ENCODE data around the gene LHFPL2. TPM values are rescaled to one million over a fixed set of nuclear protein-coding genes. Genes with fewer than 3 reads are reported as not detected.

LHFPL2 gene
- total and polyA plus RNA-seq, 10 donors = 4.8 to 14.6 (median 9.3) TPM

GRCh38 chr5:78587081-78587774, 61.3 kb downstream of the LHFPL2 start:
- intact Hi-C loops (cut with DNase I; ENCODE audit: low total_unique reads) = no loop called here
- Histone ChIP-seq H3K27me3 (replicated peaks in 1 of 7) (no peaks in the 10 kb centered on the region), H3K4me3 (no peak overlapping the region), H3K9me3 (no peaks in the 10 kb centered on the region), H3K36me3 (no peaks in the 10 kb centered on the region), H3K27ac (no peak overlapping the region), H3K4me1 (peaks cover 0 to 19% (median 5%) of the 10 kb centered on the region in 6 donors)
- TF ChIP-seq POLR2A (IDR thresholded peaks at IDR 0.05) (no peak), POLR2AphosphoS5 (IDR thresholded peaks at IDR 0.05) (no peak), CTCF (IDR thresholded peaks at IDR 0.05 in 8 of 11, conservative IDR thresholded peaks at IDR 0.05 in 3 of 11) (no peak)
- 80 to 88% (median 86%) methylated on average over 4 of the region's 4 CpGs for WGBS, 5 donors
- DNase-seq = no peak

DNA sequence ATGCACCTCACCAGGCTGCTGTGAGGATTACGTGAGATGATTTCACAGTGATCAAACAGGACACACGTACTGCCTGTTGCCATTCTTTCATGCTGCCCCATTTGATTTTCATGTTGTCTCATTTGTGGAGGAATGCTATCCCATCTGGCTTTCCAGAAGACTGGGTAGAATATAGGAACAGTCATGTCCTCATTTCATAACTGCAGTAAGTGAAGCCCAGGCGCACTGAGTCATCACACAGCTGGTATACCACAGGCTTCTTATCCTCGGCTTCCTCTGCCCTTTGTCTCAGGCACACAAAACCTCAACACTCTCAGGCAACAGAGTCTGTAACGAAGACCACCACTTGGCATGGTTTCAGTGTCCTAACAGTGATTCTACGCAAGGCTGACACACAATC, 62.3 kb downstream of the LHFPL2 start:
- Histone ChIP-seq H3K4me1 (peaks cover 0 to 10% (median 0%) of the 10 kb centered on the region in 6 donors), H3K9me3 (no peaks in the 10 kb centered on the region), H3K36me3 (no peaks in the 10 kb centered on the region), H3K27ac (no peak overlapping the region), H3K27me3 (replicated peaks in 1 of 7) (no peaks in the 10 kb centered on the region), H3K4me3 (no peak overlapping the region)
- 60 to 85% (median 74%) methylated on average over 6 of the region's 6 CpGs for WGBS, 5 donors
- TF ChIP-seq POLR2AphosphoS5 (IDR thresholded peaks at IDR 0.05) (no peak), POLR2A (IDR thresholded peaks at IDR 0.05) (no peak)
- intact Hi-C loops (cut with DNase I; ENCODE audit: low total_unique reads) = no loop called here
- DNase-seq = no peak

GRCh38 chr5:78578015-78578414, 70.6 kb downstream of the LHFPL2 start:
- Histone ChIP-seq H3K36me3 (no peaks in the 10 kb centered on the region), H3K4me3 (no peak overlapping the region), H3K27ac (no peak overlapping the region), H3K4me1 (peaks cover 0 to 20% (median 7%) of the 10 kb centered on the region in 6 donors), H3K27me3 (replicated peaks in 1 of 7) (no peaks in the 10 kb centered on the region), H3K9me3 (no peaks in the 10 kb centered on the region)
- TF ChIP-seq POLR2A (IDR thresholded peaks at IDR 0.05) (no peak), POLR2AphosphoS5 (IDR thresholded peaks at IDR 0.05) (no peak), CTCF (IDR thresholded peaks at IDR 0.05 in 8 of 11, conservative IDR thresholded peaks at IDR 0.05 in 3 of 11) (no peak)
- intact Hi-C loops (cut with DNase I; ENCODE audit: low total_unique reads) = no loop called here
- no peak for DNase-seq

- Histone ChIP-seq H3K36me3 (no peaks in the 10 kb centered on the region), H3K9me3 (no peaks in the 10 kb centered on the region), H3K27ac (no peak overlapping the region), H3K27me3 (replicated peaks in 1 of 7) (no peaks in the 10 kb centered on the region), H3K4me1 (peaks cover 0 to 24% (median 9%) of the 10 kb centered on the region in 6 donors), H3K4me3 (no peak overlapping the region)
- no peak for DNase-seq
- intact Hi-C loops (cut with DNase I; ENCODE audit: low total_unique reads) = no loop called here
- no peak for TF ChIP-seq POLR2AphosphoS5 (IDR thresholded peaks at IDR 0.05)
- 86 to 93% (median 88%) methylated on average over 8 of the region's 8 CpGs for WGBS, 5 donors
Observed at GRCh38 chr5:78577071-78577807, 71.3 kb downstream of the LHFPL2 start.

- H3K9me3 ChIP-seq = no peaks in the 10 kb centered on the region
- H3K27ac ChIP-seq = no peak overlapping the region
- intact Hi-C loops (cut with DNase I; ENCODE audit: low total_unique reads) = no loop called here
- TF ChIP-seq POLR2A (IDR thresholded peaks at IDR 0.05) (no peak), CTCF (IDR thresholded peaks at IDR 0.05 in 8 of 11, conservative IDR thresholded peaks at IDR 0.05 in 3 of 11) (no peak), POLR2AphosphoS5 (IDR thresholded peaks at IDR 0.05) (no peak)
- no peaks in the 10 kb centered on the region for H3K36me3 ChIP-seq
- WGBS, 5 donors = 86 to 93% (median 89%) methylated on average over 3 of the region's 3 CpGs
- no peak for DNase-seq
- no peaks in the 10 kb centered on the region for H3K27me3 ChIP-seq (replicated peaks in 1 of 7)
- peaks cover 0 to 24% (median 9%) of the 10 kb centered on the region in 6 donors for H3K4me1 ChIP-seq
- H3K4me3 ChIP-seq = no peak overlapping the region
Observed at GRCh38 chr5:78576376-78576775, 72.2 kb downstream of the LHFPL2 start.

Measured in spleen (tissue), 11 donors.